ENCODE results near the gene FGF7. TPM values are rescaled to one million over a fixed set of nuclear protein-coding genes. Genes with fewer than 3 reads are reported as not detected.
A peak's percentile ranks its signal among the peaks of the same experiment; 100 is the strongest.

The FGF7 gene
- total and polyA plus RNA-seq, 2 donors (not counting 1 experiment from before 2014, with no cell fraction given) = 61.5 to 488 TPM

- DNase-seq (ENCODE audit: low read depth in 2 of 2) = no peak
- Histone ChIP-seq H3K4me1 (ENCODE audit: control insufficient read depth, extremely low read depth, insufficient read depth, low read length) (peaks cover 4% of the 10 kb centered on the region), H3K27ac (ENCODE audit: insufficient read depth, low read length) (no peak overlapping the region)
Measured at GRCh38 chr15:49452595-49452994, 29.6 kb downstream of the FGF7 start.

GRCh38 chr15:49456166-49456565 lies 33.1 kb downstream of the FGF7 start:
- DNase-seq (ENCODE audit: low read depth in 2 of 2) = no peak
- Histone ChIP-seq H3K36me3 (ENCODE audit: control insufficient read depth, insufficient read depth, low read length) (peaks cover 2% of the 10 kb centered on the region), H4K20me1 (ENCODE audit: control insufficient read depth, extremely low read depth, insufficient read depth, low read length) (no peaks in the 10 kb centered on the region), H3K9me3 (ENCODE audit: control insufficient read depth, insufficient read depth, low read depth, low read length) (no peaks in the 10 kb centered on the region), H2AFZ (ENCODE audit: low read length) (no peak overlapping the region), H3K4me2 (ENCODE audit: extremely low read depth, insufficient read depth, low read length) (no peak overlapping the region), H3K4me1 (ENCODE audit: control insufficient read depth, extremely low read depth, insufficient read depth, low read length) (peaks cover 10% of the 10 kb centered on the region), H3K9ac (ENCODE audit: insufficient read depth, low read length) (no peak overlapping the region), H3K27ac (ENCODE audit: insufficient read depth, low read length) (no peak overlapping the region), H3K79me2 (ENCODE audit: control insufficient read depth, insufficient read depth, low read length) (peaks cover 21% of the 10 kb centered on the region), H3K4me3 (replicated peaks in 1 of 4; ENCODE audit: control extremely low read depth in 1 of 4, insufficient read depth in 1 of 4, low read depth in 3 of 4, low read length in 4 of 4) (no peak overlapping the region), H3K27me3 (ENCODE audit: control insufficient read depth, insufficient read depth, low read length) (no peaks in the 10 kb centered on the region)
- TF ChIP-seq EZH2 (IDR thresholded peaks at IDR 0.05; ENCODE audit: low read length, missing control alignments) = no peak
- TF ChIP-seq, protein P1, sequence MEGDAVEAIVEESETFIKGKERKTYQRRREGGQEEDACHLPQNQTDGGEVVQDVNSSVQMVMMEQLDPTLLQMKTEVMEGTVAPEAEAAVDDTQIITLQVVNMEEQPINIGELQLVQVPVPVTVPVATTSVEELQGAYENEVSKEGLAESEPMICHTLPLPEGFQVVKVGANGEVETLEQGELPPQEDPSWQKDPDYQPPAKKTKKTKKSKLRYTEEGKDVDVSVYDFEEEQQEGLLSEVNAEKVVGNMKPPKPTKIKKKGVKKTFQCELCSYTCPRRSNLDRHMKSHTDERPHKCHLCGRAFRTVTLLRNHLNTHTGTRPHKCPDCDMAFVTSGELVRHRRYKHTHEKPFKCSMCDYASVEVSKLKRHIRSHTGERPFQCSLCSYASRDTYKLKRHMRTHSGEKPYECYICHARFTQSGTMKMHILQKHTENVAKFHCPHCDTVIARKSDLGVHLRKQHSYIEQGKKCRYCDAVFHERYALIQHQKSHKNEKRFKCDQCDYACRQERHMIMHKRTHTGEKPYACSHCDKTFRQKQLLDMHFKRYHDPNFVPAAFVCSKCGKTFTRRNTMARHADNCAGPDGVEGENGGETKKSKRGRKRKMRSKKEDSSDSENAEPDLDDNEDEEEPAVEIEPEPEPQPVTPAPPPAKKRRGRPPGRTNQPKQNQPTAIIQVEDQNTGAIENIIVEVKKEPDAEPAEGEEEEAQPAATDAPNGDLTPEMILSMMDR (conservative IDR thresholded peaks at IDR 0.05 in 1 of 2, IDR thresholded peaks at IDR 0.05 in 1 of 2; ENCODE audit: low read depth in 1 of 2, low read length in 2 of 2) = no peak

More at GRCh38 chr15:49452595-49452994, 29.6 kb downstream of the FGF7 start:
- H3K9ac ChIP-seq (ENCODE audit: insufficient read depth, low read length) = no peak overlapping the region
- peaks cover 2% of the 10 kb centered on the region for H3K36me3 ChIP-seq (ENCODE audit: control insufficient read depth, insufficient read depth, low read length)
- H3K4me2 ChIP-seq (ENCODE audit: extremely low read depth, insufficient read depth, low read length) = no peak overlapping the region
- no peak overlapping the region for H2AFZ ChIP-seq (ENCODE audit: low read length)
- peaks cover 12% of the 10 kb centered on the region for H3K79me2 ChIP-seq (ENCODE audit: control insufficient read depth, insufficient read depth, low read length)
- no peaks in the 10 kb centered on the region for H3K27me3 ChIP-seq (ENCODE audit: control insufficient read depth, insufficient read depth, low read length)
- no peak overlapping the region for H3K4me3 ChIP-seq (replicated peaks in 1 of 4; ENCODE audit: control extremely low read depth in 1 of 4, insufficient read depth in 1 of 4, low read depth in 3 of 4, low read length in 4 of 4)
- no peaks in the 10 kb centered on the region for H4K20me1 ChIP-seq (ENCODE audit: control insufficient read depth, extremely low read depth, insufficient read depth, low read length)
- no peaks in the 10 kb centered on the region for H3K9me3 ChIP-seq (ENCODE audit: control insufficient read depth, insufficient read depth, low read depth, low read length)
- TF ChIP-seq, protein P1 (conservative IDR thresholded peaks at IDR 0.05 in 1 of 2, IDR thresholded peaks at IDR 0.05 in 1 of 2; ENCODE audit: low read depth in 1 of 2, low read length in 2 of 2) = no peak
- no peak for TF ChIP-seq EZH2 (IDR thresholded peaks at IDR 0.05; ENCODE audit: low read length, missing control alignments)

DNA sequence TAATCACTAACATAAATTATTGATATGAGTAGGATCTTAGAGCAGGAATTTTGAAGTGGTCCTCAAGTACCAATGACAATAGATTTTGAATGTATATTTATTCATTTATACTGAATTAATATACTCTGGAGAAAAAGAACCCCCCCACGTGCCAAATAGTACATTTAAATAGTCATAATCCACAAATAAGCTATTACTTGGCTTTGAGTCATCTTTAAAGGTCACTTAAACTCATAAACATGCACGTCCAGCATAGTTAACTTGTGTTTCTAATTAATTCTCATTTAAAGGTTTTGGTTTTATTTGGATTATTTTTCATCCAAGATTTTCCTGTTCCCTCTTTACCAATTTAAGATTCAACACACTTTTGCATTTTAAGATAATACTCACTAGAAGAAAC lies 35.1 kb downstream of the FGF7 start:
- Histone ChIP-seq H3K4me2 (ENCODE audit: extremely low read depth, insufficient read depth, low read length) (peak overlapping the region; percentile 37), H2AFZ (ENCODE audit: low read length) (no peak overlapping the region), H3K79me2 (ENCODE audit: control insufficient read depth, insufficient read depth, low read length) (peaks cover 27% of the 10 kb centered on the region), H4K20me1 (ENCODE audit: control insufficient read depth, extremely low read depth, insufficient read depth, low read length) (no peaks in the 10 kb centered on the region), H3K9ac (ENCODE audit: insufficient read depth, low read length) (no peak overlapping the region), H3K27me3 (ENCODE audit: control insufficient read depth, insufficient read depth, low read length) (no peaks in the 10 kb centered on the region), H3K4me1 (ENCODE audit: control insufficient read depth, extremely low read depth, insufficient read depth, low read length) (peaks cover 10% of the 10 kb centered on the region), H3K27ac (ENCODE audit: insufficient read depth, low read length) (peak overlapping the region; percentile 36), H3K36me3 (ENCODE audit: control insufficient read depth, insufficient read depth, low read length) (peaks cover 2% of the 10 kb centered on the region), H3K4me3 (replicated peaks in 1 of 4; ENCODE audit: control extremely low read depth in 1 of 4, insufficient read depth in 1 of 4, low read depth in 3 of 4, low read length in 4 of 4) (no peak overlapping the region), H3K9me3 (ENCODE audit: control insufficient read depth, insufficient read depth, low read depth, low read length) (no peaks in the 10 kb centered on the region)
- DNase-seq (ENCODE audit: low read depth in 2 of 2) = peak in 1 of 2 donors; percentile 61
- no peak for TF ChIP-seq EZH2 (IDR thresholded peaks at IDR 0.05; ENCODE audit: low read length, missing control alignments)
- TF ChIP-seq, protein P1 (conservative IDR thresholded peaks at IDR 0.05 in 1 of 2, IDR thresholded peaks at IDR 0.05 in 1 of 2; ENCODE audit: low read depth in 1 of 2, low read length in 2 of 2) = no peak

Data from fibroblast of lung (primary cell).